Activated CD4-positive, alpha-beta T cell treated with anti-CD3 and anti-CD28 coated beads for 4 hours (primary cell): Measurements from ENCODE around the gene ABL1.

Experiments used
- DNase-seq, 2 donors: peaks; one replicate each; pipeline ENCODE4 v3.0.0-alpha.2; 2020

ABL1 gene

DNA sequence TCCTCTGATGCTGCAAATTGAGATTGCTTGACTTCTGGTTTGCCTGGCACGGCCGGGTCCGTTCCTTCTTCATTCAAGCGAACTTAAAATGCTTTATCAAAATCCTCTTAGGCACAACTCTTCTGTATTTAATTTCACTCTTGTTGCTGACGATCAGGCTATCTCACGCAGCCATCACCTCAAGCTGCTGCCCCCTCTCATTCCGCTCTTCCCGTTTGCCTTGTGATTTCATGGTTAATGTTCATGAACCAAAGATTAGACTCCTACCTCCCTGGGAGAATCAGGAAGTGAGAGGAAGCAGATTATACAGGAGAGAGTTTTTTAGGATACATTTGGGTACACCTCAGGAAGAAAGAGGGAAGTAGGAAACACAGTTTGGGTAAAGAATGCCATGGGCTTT lies 38.9 kb downstream of the ABL1 start:
- no peak for DNase-seq

DNA sequence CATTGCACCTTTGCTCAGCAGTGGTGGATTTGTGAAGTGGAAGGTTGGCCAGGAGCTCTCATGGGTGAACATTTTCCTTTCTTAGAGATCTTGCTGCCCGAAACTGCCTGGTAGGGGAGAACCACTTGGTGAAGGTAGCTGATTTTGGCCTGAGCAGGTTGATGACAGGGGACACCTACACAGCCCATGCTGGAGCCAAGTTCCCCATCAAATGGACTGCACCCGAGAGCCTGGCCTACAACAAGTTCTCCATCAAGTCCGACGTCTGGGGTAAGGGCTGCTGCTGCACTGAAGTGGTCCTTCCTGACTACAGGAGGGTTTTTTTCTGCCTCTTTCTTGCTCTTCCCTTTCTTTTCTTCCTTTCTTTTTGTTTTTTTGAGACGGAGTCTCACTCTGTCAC lies 39.7 kb downstream of the ABL1 start:
- DNase-seq, result no peak

DNA sequence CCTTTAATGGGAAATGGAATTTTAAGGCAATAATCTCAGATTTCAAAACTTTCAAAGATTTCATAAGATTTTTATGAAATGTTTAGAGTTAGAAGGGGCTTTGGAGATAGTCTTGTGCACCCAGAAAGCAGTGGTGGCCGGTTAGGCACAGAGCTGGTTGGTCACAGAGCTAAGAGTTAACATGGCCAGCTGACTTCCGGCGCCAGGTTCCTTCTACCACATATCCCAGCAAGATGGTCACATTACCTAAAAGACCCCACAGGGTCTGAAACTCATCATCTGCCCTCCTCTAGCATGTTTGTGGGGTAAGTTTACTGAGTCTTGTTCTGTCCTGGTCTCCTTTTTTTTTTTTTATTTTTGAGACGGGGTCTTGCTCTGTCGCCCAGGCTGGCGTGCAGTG lies 42.2 kb downstream of the ABL1 start:
- no peak for DNase-seq

DNA sequence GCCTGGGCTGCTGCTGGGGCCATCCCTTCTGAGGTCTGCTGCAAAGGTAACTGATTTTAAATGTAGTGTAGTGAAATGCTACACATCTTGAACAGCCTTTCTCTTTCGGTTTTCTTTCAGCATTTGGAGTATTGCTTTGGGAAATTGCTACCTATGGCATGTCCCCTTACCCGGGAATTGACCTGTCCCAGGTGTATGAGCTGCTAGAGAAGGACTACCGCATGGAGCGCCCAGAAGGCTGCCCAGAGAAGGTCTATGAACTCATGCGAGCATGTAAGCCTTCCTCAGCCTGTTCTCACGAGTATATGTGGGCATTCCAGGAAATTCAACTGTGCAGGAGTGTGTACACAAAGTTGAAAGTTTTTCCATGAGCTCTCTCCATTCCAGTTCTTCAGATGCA lies 43.2 kb downstream of the ABL1 start:
- no peak for DNase-seq

DNA sequence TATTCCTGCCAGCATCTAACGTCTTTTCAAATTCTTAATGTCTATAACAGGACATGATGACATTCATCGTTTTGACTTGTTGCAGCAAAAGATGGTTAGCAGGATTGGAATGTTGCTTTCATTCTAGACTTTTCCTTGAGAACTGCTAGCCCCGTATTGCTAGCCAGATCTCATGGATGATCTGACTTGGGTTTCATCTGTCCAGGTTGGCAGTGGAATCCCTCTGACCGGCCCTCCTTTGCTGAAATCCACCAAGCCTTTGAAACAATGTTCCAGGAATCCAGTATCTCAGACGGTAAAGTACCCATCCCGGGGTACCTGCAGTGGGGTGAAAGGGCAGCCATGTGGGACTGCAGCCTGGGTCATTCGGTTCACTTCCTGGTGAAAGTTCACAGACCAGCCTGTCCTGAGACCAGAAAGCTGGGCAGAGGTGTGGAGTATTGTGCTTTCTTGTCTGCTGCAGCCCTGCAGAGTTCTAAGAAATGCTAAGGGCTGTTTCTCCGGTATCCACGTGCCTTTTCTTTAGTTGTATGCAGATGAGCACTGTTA lies 44.9 kb downstream of the ABL1 start:
- DNase-seq, result no peak

DNA sequence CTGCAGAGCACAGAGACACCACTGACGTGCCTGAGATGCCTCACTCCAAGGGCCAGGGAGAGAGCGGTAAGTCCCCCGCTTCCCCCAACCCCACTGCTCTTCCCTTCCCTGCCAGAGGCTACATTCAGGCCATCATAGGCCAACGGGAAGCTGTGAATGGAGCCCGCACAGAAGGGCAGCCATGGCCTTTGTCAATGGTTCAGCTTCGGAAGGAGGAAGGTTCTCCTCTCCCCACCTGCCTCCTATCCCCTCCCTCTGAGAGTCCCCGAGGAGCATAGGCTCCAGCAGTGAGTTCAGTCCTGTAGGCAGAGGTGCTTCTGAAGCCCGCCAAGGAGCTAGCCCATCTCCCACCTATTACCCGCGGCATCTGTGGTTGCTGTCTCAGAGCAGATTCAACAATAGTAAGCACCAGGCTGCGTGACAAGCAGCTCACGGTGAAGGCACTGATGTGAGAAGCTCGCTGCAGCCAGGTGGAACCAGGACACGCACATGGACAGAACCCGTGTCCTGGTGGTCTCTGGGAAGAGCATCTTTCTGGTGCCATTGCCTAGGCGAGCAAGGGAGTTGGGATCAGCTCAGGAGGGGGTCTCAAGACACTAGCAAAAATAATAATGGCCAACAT lies 45.7 kb downstream of the ABL1 start:
- no peak for DNase-seq

- DNase-seq, result no peak
These were observed 46.5 kb downstream of the ABL1 start for GRCh38 chr9:130881516-130881915.

DNA sequence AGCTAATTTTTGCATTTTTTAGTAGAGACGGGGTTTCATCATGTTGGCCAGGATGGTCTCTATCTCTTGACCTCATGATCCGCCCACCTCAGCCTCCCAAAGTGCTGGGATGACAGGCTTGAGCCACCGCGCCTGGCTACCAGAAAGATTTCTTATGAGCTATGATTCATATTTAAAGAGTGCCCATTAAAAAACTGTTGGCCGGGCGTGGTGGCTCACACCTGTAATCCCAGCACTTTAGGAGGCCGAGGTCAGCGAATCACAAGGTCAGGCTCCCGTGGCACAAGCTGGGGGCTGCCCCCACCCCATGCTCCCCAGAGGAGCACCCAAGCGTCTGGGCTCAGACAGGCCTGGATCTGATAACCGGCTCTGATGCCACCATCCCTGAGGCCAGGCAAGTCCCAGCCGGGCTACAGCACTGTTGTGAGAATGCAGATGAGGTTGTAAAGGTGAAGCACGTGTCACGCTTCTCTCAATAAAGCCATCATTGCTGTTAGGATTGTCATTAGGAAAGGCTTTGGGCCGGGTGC lies 47.7 kb downstream of the ABL1 start:
- DNase-seq, result no peak

- DNase-seq, result no peak
These were observed 48.4 kb downstream of the ABL1 start for GRCh38 chr9:130883479-130883878.

GRCh38 chr9:130884111-130884531 lies 49.1 kb downstream of the ABL1 start:
- no peak for DNase-seq

DNA sequence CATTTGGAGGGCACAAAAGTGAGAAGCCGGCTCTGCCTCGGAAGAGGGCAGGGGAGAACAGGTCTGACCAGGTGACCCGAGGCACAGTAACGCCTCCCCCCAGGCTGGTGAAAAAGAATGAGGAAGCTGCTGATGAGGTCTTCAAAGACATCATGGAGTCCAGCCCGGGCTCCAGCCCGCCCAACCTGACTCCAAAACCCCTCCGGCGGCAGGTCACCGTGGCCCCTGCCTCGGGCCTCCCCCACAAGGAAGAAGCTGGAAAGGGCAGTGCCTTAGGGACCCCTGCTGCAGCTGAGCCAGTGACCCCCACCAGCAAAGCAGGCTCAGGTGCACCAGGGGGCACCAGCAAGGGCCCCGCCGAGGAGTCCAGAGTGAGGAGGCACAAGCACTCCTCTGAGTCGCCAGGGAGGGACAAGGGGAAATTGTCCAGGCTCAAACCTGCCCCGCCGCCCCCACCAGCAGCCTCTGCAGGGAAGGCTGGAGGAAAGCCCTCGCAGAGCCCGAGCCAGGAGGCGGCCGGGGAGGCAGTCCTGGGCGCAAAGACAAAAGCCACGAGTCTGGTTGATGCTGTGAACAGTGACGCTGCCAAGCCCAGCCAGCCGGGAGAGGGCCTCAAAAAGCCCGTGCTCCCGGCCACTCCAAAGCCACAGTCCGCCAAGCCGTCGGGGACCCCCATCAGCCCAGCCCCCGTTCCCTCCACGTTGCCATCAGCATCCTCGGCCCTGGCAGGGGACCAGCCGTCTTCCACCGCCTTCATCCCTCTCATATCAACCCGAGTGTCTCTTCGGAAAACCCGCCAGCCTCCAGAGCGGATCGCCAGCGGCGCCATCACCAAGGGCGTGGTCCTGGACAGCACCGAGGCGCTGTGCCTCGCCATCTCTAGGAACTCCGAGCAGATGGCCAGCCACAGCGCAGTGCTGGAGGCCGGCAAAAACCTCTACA lies 49.8 kb downstream of the ABL1 start:
- no peak for DNase-seq

DNA sequence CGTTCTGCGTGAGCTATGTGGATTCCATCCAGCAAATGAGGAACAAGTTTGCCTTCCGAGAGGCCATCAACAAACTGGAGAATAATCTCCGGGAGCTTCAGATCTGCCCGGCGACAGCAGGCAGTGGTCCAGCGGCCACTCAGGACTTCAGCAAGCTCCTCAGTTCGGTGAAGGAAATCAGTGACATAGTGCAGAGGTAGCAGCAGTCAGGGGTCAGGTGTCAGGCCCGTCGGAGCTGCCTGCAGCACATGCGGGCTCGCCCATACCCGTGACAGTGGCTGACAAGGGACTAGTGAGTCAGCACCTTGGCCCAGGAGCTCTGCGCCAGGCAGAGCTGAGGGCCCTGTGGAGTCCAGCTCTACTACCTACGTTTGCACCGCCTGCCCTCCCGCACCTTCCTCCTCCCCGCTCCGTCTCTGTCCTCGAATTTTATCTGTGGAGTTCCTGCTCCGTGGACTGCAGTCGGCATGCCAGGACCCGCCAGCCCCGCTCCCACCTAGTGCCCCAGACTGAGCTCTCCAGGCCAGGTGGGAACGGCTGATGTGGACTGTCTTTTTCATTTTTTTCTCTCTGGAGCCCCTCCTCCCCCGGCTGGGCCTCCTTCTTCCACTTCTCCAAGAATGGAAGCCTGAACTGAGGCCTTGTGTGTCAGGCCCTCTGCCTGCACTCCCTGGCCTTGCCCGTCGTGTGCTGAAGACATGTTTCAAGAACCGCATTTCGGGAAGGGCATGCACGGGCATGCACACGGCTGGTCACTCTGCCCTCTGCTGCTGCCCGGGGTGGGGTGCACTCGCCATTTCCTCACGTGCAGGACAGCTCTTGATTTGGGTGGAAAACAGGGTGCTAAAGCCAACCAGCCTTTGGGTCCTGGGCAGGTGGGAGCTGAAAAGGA lies 50.7 kb downstream of the ABL1 start:
- DNase-seq, result no peak

GRCh38 chr9:130886981-130887380 lies 51.9 kb downstream of the ABL1 start:
- no peak for DNase-seq

- DNase-seq, result no peak
These were observed 52.6 kb downstream of the ABL1 start for GRCh38 chr9:130887494-130888144.

- no peak for DNase-seq
These were observed 53.3 kb downstream of the ABL1 start for GRCh38 chr9:130888146-130888885.

GRCh38 chr9:130890124-130890523 lies 55.1 kb downstream of the ABL1 start:
- no peak for DNase-seq

DNA sequence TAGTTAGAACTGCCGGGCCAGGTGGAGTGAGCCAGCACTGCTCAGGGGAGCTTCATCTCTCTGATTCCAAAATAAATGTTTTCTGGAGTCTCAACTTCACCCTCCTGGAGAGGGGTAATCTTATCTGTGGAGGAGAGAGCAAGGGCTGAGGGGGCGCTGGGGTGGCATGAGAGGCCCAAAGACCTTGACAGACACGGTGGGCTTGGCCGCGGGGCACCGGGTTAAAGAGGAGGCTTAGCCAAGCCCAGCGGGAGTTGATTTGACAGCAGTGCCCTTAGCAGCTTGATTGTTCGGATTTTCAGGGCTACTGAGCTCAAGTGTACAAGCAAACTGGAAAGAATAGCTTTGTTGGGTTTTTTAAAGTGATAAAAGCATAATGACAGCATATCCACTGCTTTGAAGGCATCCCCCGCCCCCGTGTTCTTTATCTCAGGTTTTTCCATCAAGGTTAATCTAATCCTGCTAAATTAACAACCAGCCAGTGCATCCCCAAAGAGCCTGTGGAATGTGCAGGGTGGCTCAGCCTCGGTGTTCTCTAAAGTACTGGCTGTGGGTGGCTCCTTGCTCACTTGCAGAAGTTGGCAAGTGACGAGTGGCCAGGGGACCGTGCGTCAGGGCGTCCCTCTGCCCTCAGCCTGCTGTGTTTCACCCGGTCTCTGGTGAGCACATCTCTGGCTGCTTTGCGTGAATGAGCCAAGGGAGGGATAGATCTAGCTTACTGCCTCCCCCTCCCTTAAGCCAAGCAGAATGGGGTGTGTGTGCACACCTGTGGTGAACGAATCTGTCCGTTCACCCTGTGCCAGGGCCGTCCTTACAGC lies 56.0 kb downstream of the ABL1 start:
- no peak for DNase-seq

GRCh38 chr9:130891688-130892476 lies 56.8 kb downstream of the ABL1 start:
- no peak for DNase-seq

DNA sequence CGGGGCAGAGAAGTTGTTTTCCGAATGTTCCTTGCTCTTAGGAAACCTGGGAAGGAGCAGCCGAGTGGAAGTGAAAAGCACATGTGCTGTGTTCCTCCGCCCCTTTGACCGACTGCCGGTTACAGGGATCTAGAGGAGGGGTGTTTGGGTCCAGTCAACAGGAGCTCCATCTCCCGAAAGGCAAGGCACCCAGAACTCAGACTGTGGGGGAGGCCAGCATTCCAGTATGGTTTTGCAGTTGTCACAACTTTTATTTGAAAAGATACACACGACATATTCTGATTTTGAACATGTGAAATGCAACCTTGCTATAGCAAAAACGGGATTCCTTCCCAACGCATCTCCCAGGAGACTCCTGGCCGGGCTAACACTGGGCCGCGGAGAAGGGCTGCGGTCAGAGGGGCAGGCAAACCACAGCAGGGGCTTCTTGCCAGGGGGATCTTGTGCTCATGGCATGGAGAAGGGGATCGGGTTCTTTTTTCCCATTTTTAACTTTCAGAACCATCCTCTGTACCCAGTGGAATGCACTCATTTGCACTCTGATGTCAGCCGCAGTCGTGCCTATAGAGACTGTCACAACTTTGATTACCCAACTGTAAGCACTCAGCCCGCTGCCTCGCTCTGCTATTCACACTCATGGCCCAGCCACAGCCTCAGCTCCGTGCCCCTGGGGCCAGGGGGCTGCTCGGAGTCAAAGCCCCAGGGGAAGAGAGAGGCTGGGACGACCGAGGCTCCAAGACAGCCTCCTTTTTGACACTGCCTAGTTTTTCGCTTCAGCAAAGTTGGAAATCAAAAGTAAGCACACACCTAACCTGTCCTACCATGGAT lies 57.6 kb downstream of the ABL1 start:
- no peak for DNase-seq
